A549 treated with AZD9567 at 1 μM for 4 hours (cell line): ENCODE measurements around the gene NUTM2B. TPM values are rescaled to one million over a fixed set of nuclear protein-coding genes. Genes with fewer than 3 reads are reported as not detected.

Experiments
- total RNA-seq: library from RNA; stranded (reverse); fragments of 200-300 nt; extraction: Qiagen RNA extraction; gene quantifications from 5 replicates; pipeline ENCODE4 v1.2.3, GENCODE V29; 2022; ENCODE audit not compliant: insufficient read depth

Gene NUTM2B
- total RNA-seq = 0.19 to 0.95 TPM (median 0.47 TPM) in 5 replicates

DNA sequence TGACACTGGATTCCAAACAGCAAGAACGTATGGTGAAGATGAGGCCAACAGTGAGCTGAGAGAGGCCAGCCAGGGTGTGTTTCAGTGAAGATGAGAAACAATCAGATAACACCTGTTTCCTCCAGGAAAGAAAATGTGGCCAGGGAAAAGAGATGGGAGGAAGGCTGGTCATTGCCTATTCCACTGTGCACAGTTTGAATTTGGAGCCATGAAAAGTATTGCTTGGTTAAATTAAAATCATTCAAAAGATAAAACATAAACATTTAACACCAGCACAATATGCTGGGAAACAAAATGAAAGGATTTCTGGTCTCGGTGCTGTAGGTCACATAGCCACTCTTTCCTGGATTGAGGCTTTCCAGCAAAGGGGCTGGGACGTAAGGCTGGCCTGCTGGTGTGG lies at the start of gene NUTM2B:
NUTM2B (plus strand) TSS at position 301 of the 400 bp plus-strand sequence. CDS start 383 bp downstream, outside the sequence.

Other genes with a start within 250 kb of the NUTM2B start
- gene EIF5AL1, start 190.7 kb upstream of the NUTM2B start, total RNA-seq = 2.2 to 48.0 TPM (median 2.7 TPM) in 5 replicates
- not detected in 5 replicates for gene SFTPA2, start 142.8 kb upstream of the NUTM2B start, total RNA-seq
- gene SFTPA1, start 92.3 kb upstream of the NUTM2B start, total RNA-seq = not detected in 5 replicates
- 0.35 to 0.55 TPM (median 0.44 TPM) in 4 of 5 replicates, not detected in the other for gene NUTM2E, start 123.5 kb downstream of the NUTM2B start, total RNA-seq
- gene SFTPD, start 245.9 kb downstream of the NUTM2B start, total RNA-seq = 0.14 to 0.38 TPM (median 0.28 TPM) in 4 of 5 replicates, not detected in the other